ENCODE results near the gene DPM3. TPM values are rescaled to one million over a fixed set of nuclear protein-coding genes. Genes with fewer than 3 reads are reported as not detected.

DPM3 gene
- total RNA-seq, 1 experiment from 2014 or later, result 113 TPM

GRCh38 chr1:155170806-155171205 lies 30.5 kb upstream of the DPM3 start:
- DNase-seq (ENCODE audit: low read depth, low spot score), result no peak
- H3K79me2 ChIP-seq (ENCODE audit: insufficient read depth, low read length), result peaks cover 25% of the 10 kb centered on the region
- POLR2A ChIA-PET, result no interaction called here

GRCh38 chr1:155170101-155170785 lies 29.9 kb upstream of the DPM3 start:
- Histone ChIP-seq H3K36me3 (ENCODE audit: control insufficient read depth in 1 of 2, insufficient read depth in 2 of 2, low read length in 2 of 2) (peaks cover 2 to 7% of the 10 kb centered on the region in 2 experiments; a peak in 3 of 4 replicates), H3K4me2 (ENCODE audit: low read length) (no peak overlapping the region), H4K20me1 (ENCODE audit: insufficient read depth) (no peaks in the 10 kb centered on the region), H3K27me3 (ENCODE audit: insufficient read depth, low read length) (no peaks in the 10 kb centered on the region), H3K4me3 (replicated peaks in 1 of 2; ENCODE audit: low read depth in 1 of 2, low read length in 2 of 2) (no peak overlapping the region), H3K9me3 (ENCODE audit: control insufficient read depth in 1 of 2, insufficient read depth in 1 of 2, low read depth in 1 of 2, low read length in 2 of 2) (no peaks in the 10 kb centered on the region), H3K79me2 (ENCODE audit: insufficient read depth, low read length) (peaks cover 25% of the 10 kb centered on the region), H3K4me1 (ENCODE audit: control insufficient read depth in 1 of 2, insufficient read depth in 2 of 2, low read length in 2 of 2) (peaks cover 9 to 35% of the 10 kb centered on the region in 2 experiments; a peak in 3 of 4 replicates), H3K9ac (ENCODE audit: low read length) (no peak overlapping the region), H3K27ac (ENCODE audit: low read depth, low read length) (no peak overlapping the region), H3K9me2 (ENCODE audit: insufficient read depth) (no peaks in the 10 kb centered on the region), H2AFZ (ENCODE audit: low read depth, low read length, poor library complexity, severe bottlenecking) (no peak overlapping the region)
- ChIA-PET CTCF (interaction anchor here (0.7 to 3.6 kb wide), 3 partner anchors 11 to 85 kb away, joined by 4 to 21 read pairs (median 5); no protein-coding TSS in a partner anchor), RAD21 (ENCODE audit: low non-redundant PET in 1 of 2, low total read pairs in 2 of 2, uncharacterized antibody in 2 of 2, unreplicated experiment in 2 of 2) (no interaction called here), POLR2A (no interaction called here)
- TSS peak; percentile 19 for BruUV-seq (replicated peaks)
- no peak for TF ChIP-seq EZH2phosphoT487 (IDR thresholded peaks at IDR 0.05; ENCODE audit: borderline replicate concordance)
- ATAC-seq (no peak), DNase-seq (ENCODE audit: low read depth, low spot score) (no peak)
- intact Hi-C loops (cut with micrococcal nuclease), result loop anchor here (10.0 kb wide), 1 partner anchor 155 kb away; the partner anchor contains the start of gene RUSC1

More at GRCh38 chr1:155170806-155171205, 30.5 kb upstream of the DPM3 start:
- Histone ChIP-seq H3K4me1 (ENCODE audit: control insufficient read depth in 1 of 2, insufficient read depth in 2 of 2, low read length in 2 of 2) (peaks cover 9 to 38% of the 10 kb centered on the region in 2 experiments; a peak in 3 of 4 replicates), H3K4me2 (ENCODE audit: low read length) (no peak overlapping the region), H3K27me3 (ENCODE audit: insufficient read depth, low read length) (no peaks in the 10 kb centered on the region), H3K4me3 (replicated peaks in 1 of 2; ENCODE audit: low read depth in 1 of 2, low read length in 2 of 2) (no peak overlapping the region), H3K9me2 (ENCODE audit: insufficient read depth) (no peaks in the 10 kb centered on the region), H2AFZ (ENCODE audit: low read depth, low read length, poor library complexity, severe bottlenecking) (no peak overlapping the region), H3K36me3 (ENCODE audit: control insufficient read depth in 1 of 2, insufficient read depth in 2 of 2, low read length in 2 of 2) (peaks cover 2 to 7% of the 10 kb centered on the region in 2 experiments; a peak in 3 of 4 replicates), H3K27ac (ENCODE audit: low read depth, low read length) (no peak overlapping the region), H3K9ac (ENCODE audit: low read length) (no peak overlapping the region), H3K9me3 (ENCODE audit: control insufficient read depth in 1 of 2, insufficient read depth in 1 of 2, low read depth in 1 of 2, low read length in 2 of 2) (no peaks in the 10 kb centered on the region), H4K20me1 (ENCODE audit: insufficient read depth) (no peaks in the 10 kb centered on the region)
- no peak for ATAC-seq
- no peak for TF ChIP-seq CEBPB (IDR thresholded peaks at IDR 0.05; ENCODE audit: low read depth)
- no peak for TF ChIP-seq POLR2AphosphoS5 (IDR thresholded peaks at IDR 0.05; ENCODE audit: low read depth, low read length)
- no peak for TF ChIP-seq ELF1 (IDR thresholded peaks at IDR 0.05; ENCODE audit: borderline replicate concordance, low read depth)
- no peak for TF ChIP-seq CBX3 (IDR thresholded peaks at IDR 0.05; ENCODE audit: low read depth)
- intact Hi-C loops (cut with micrococcal nuclease), result loop anchor here (10.0 kb wide), 1 partner anchor 154 kb away; the partner anchor contains the start of gene RUSC1
- CTCF ChIA-PET, result interaction anchor here (0.7 to 3.6 kb wide), 2 partner anchors 12 to 79 kb away, joined by 4 to 21 read pairs; no protein-coding TSS in a partner anchor
- BruUV-seq (replicated peaks), result no TSS peak
- RAD21 ChIA-PET (ENCODE audit: low non-redundant PET in 1 of 2, low total read pairs in 2 of 2, uncharacterized antibody in 2 of 2, unreplicated experiment in 2 of 2), result no interaction called here

Measured in HCT116 (cell line).